Loucy (cell line): Measurements from ENCODE around the gene HUWE1.

Experiments used
- H2AFZ ChIP-seq: fragments of 200-600 bp; sonication (generic); 2 replicates; pipeline ENCODE4 v1.6.0; 2016; ENCODE audit warnings: antibody characterized with exemption, mild to moderate bottlenecking, low read length, moderate library complexity
- H3F3A ChIP-seq: fragments of 200-600 bp; 2 replicates; pipeline ENCODE4 v1.6.0; 2016; ENCODE audit warnings: antibody characterized with exemption, low read depth, mild to moderate bottlenecking
- H3K27me3 ChIP-seq: fragments of 200-600 bp; sonication (generic); 2 replicates; pipeline ENCODE4 v1.6.1; 2014; ENCODE audit warnings: low read length, mild to moderate bottlenecking; ENCODE audit not compliant: insufficient read depth, poor library complexity, severe bottlenecking
- H3K36me3 ChIP-seq: fragments of 200-600 bp; sonication (generic); 2 replicates; pipeline ENCODE4 v1.6.1; 2016; ENCODE audit warnings: low read length; ENCODE audit not compliant: insufficient read depth
- H3K4me1 ChIP-seq: fragments of 200-600 bp; sonication (generic); 2 replicates; pipeline ENCODE4 v1.5.1; 2014; ENCODE audit warnings: low read length, mild to moderate bottlenecking; ENCODE audit not compliant: insufficient read depth, poor library complexity, severe bottlenecking
- H3K4me2 ChIP-seq: fragments of 200-600 bp; sonication (generic); 2 replicates; pipeline ENCODE4 v1.6.0; 2014; ENCODE audit warnings: antibody characterized with exemption, low read length, low read depth, mild to moderate bottlenecking; ENCODE audit not compliant: poor library complexity, severe bottlenecking
- H3K4me3 ChIP-seq: fragments of 200-600 bp; sonication (generic); 2 replicates; pipeline ENCODE4 v1.5.1; 2014; ENCODE audit warnings: low read length, mild to moderate bottlenecking, mixed read lengths; ENCODE audit not compliant: poor library complexity, severe bottlenecking
- H3K79me2 ChIP-seq: fragments of 200-600 bp; sonication (generic); 2 replicates; pipeline ENCODE4 v1.6.1; 2014; ENCODE audit warnings: low read length; ENCODE audit not compliant: insufficient read depth
- H3K9ac ChIP-seq: fragments of 200-600 bp; sonication (generic); 2 replicates; pipeline ENCODE4 v1.6.0; 2014; ENCODE audit warnings: mild to moderate bottlenecking, low read depth, low read length, moderate library complexity; ENCODE audit not compliant: poor library complexity, severe bottlenecking
- H3K9me2 ChIP-seq: fragments of 200-600 bp; sonication (generic); replicated peaks from 2 replicates; pipeline ENCODE4 v1.6.1; 2016; ENCODE audit warnings: low read depth, low read length, mixed read lengths
- H3K9me3 ChIP-seq: fragments of 200-600 bp; sonication (generic); 2 replicates; pipeline ENCODE4 v1.6.1; 2014; ENCODE audit warnings: mild to moderate bottlenecking, antibody characterized with exemption, low read length, low read depth; ENCODE audit not compliant: insufficient read depth
- H4K20me1 ChIP-seq: fragments of 200-600 bp; sonication (generic); 2 replicates; pipeline ENCODE4 v1.6.0; 2014; ENCODE audit warnings: antibody characterized with exemption, low read length, mild to moderate bottlenecking; ENCODE audit not compliant: insufficient read depth, poor library complexity, severe bottlenecking
- EZH2phosphoT487 ChIP-seq: fragments of 200-600 bp; IDR thresholded peaks from 2 replicates; pipeline ENCODE4 v1.6.1; 2018; ENCODE audit warnings: antibody characterized with exemption, mild to moderate bottlenecking, moderate library complexity, borderline replicate concordance
- TF ChIP-seq, protein P1 (sequence below): fragments of 200-600 bp; sonication (generic); conservative IDR thresholded peaks from 2 replicates; pipeline ENCODE4 v1.5.1; 2014; ENCODE audit warnings: mild to moderate bottlenecking, antibody characterized with exemption, low read length

The HUWE1 gene

DNA sequence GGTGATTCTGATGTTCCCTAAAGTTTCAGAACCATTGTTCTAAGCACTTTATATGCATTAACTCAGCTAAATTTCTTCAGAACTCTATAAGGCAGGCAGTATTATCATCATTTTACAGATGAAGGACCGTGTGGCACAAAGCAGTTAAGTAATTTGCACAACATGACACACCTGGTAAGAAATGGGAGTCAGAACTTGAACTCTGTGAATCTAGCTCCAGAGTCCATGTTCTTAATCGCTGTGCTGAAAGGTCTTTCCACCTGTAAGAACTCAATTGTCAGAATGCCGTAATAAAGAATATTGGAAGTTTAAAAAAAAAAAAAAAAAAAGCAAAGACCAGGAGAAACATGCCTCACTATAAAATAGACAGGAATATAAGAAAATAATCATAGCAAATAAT is 9.2 kb downstream of the HUWE1 start:
- Histone ChIP-seq H4K20me1 (peaks cover 83% of the 10 kb centered on the region), H3F3A (no peaks in the 10 kb centered on the region), H3K27me3 (no peaks in the 10 kb centered on the region), H3K9me3 (no peaks in the 10 kb centered on the region), H3K4me1 (peaks cover 5% of the 10 kb centered on the region), H3K4me2 (peak overlapping the region; percentile 42), H3K4me3 (no peak overlapping the region), H2AFZ (no peak overlapping the region), H3K9ac (no peak overlapping the region), H3K79me2 (peaks cover 92% of the 10 kb centered on the region), H3K9me2 (no peaks in the 10 kb centered on the region), H3K36me3 (peaks cover 33% of the 10 kb centered on the region; the same call in 1 of the 2 replicates)
- TF ChIP-seq, protein P1, sequence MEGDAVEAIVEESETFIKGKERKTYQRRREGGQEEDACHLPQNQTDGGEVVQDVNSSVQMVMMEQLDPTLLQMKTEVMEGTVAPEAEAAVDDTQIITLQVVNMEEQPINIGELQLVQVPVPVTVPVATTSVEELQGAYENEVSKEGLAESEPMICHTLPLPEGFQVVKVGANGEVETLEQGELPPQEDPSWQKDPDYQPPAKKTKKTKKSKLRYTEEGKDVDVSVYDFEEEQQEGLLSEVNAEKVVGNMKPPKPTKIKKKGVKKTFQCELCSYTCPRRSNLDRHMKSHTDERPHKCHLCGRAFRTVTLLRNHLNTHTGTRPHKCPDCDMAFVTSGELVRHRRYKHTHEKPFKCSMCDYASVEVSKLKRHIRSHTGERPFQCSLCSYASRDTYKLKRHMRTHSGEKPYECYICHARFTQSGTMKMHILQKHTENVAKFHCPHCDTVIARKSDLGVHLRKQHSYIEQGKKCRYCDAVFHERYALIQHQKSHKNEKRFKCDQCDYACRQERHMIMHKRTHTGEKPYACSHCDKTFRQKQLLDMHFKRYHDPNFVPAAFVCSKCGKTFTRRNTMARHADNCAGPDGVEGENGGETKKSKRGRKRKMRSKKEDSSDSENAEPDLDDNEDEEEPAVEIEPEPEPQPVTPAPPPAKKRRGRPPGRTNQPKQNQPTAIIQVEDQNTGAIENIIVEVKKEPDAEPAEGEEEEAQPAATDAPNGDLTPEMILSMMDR, result no peak
- TF ChIP-seq EZH2phosphoT487, result no peak

DNA sequence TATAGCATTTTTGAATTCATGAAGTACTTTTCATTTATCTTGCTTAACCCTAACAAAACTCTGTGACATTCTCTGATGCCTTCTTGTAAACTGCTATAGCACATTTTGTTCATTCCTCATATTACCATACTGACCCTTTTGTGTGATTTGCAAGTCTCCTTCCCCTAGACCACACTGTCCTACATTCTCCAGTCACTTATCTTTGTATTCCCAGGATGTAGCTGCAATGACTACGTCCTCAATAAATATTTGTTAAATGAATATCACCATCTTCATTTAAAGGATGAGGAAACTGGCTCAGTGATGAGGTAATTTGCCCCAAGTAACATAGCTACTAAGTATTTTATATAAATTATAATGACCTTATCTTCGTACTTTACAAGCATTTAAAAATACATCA is 11.9 kb downstream of the HUWE1 start:
- Histone ChIP-seq H3K79me2 (peaks cover 81% of the 10 kb centered on the region), H3K4me2 (no peak overlapping the region), H3K27me3 (no peaks in the 10 kb centered on the region), H3K9ac (no peak overlapping the region), H3K9me2 (no peaks in the 10 kb centered on the region), H3K4me3 (no peak overlapping the region), H2AFZ (no peak overlapping the region), H3K9me3 (no peaks in the 10 kb centered on the region), H3K36me3 (peaks cover 43% of the 10 kb centered on the region; the same call in 1 of the 2 replicates), H3F3A (no peaks in the 10 kb centered on the region), H4K20me1 (peaks cover 73% of the 10 kb centered on the region), H3K4me1 (no peaks in the 10 kb centered on the region)
- TF ChIP-seq, protein P1, result no peak
- TF ChIP-seq EZH2phosphoT487, result no peak

DNA sequence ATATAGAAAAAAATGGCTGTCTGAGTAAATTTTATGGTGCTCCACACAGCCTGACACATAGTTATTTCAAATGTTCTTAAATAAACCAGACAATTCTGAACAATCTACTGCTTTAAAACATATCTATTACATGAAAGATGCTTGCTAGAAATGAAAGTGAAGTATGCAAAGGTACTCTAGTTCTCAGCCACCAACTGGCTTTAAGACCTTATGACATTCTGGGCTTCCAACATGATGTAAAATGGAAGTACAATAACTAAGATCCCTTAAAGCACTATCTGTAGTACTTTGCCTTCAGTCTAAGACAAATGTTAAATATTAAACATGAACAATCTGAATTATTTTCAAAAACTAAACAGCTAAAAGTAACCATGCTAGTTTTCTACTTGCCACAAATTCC is 17.3 kb downstream of the HUWE1 start:
- no peaks in the 10 kb centered on the region for H3K9me3 ChIP-seq
- peaks cover 59% of the 10 kb centered on the region for H4K20me1 ChIP-seq
- H3K4me2 ChIP-seq, result no peak overlapping the region
- H3K27me3 ChIP-seq, result no peaks in the 10 kb centered on the region
- H3F3A ChIP-seq, result no peaks in the 10 kb centered on the region
- no peaks in the 10 kb centered on the region for H3K4me1 ChIP-seq
- TF ChIP-seq, protein P1, result no peak
- TF ChIP-seq EZH2phosphoT487, result no peak
- H2AFZ ChIP-seq, result no peak overlapping the region
- no peak overlapping the region for H3K9ac ChIP-seq
- H3K36me3 ChIP-seq, result peaks cover 31% of the 10 kb centered on the region; the same call in 1 of the 2 replicates
- H3K4me3 ChIP-seq, result no peak overlapping the region
- H3K9me2 ChIP-seq, result no peaks in the 10 kb centered on the region
- H3K79me2 ChIP-seq, result peaks cover 81% of the 10 kb centered on the region
